ENCODE results near the gene FILIP1L.

FILIP1L gene

GRCh38 chr3:100045696-100046095 is 68.6 kb downstream of the FILIP1L start:
- Mint-ChIP-seq H3K4me1 (peaks cover 21% of the 10 kb centered on the region), H3K27ac (peak overlapping the region; percentile 95)

GRCh38 chr3:100044369-100044768 is 69.9 kb downstream of the FILIP1L start:
- peaks cover 21% of the 10 kb centered on the region for H3K4me1 Mint-ChIP-seq
- H3K27me3 Mint-ChIP-seq (ENCODE audit: low read depth, poor library complexity) = no peaks in the 10 kb centered on the region
- TF ChIP-seq CTCF (IDR thresholded peaks at IDR 0.05) = no peak
- no peak overlapping the region for H3K4me3 Mint-ChIP-seq
- no peaks in the 10 kb centered on the region for H3K36me3 Mint-ChIP-seq (ENCODE audit: low read depth)
- no peak overlapping the region for H3K27ac Mint-ChIP-seq
- no peak for DNase-seq
- H3K9me3 Mint-ChIP-seq = no peaks in the 10 kb centered on the region

More at GRCh38 chr3:100045696-100046095, 68.6 kb downstream of the FILIP1L start:
- Mint-ChIP-seq H3K27me3 (ENCODE audit: low read depth, poor library complexity) (no peaks in the 10 kb centered on the region), H3K36me3 (ENCODE audit: low read depth) (no peaks in the 10 kb centered on the region), H3K9me3 (no peaks in the 10 kb centered on the region), H3K4me3 (no peak overlapping the region)
- no peak for TF ChIP-seq CTCF (IDR thresholded peaks at IDR 0.05)
- peak; percentile 3 for DNase-seq

- H3K27ac Mint-ChIP-seq = no peak overlapping the region
Observed at GRCh38 chr3:100043271-100043670, 71.0 kb downstream of the FILIP1L start.

GRCh38 chr3:100042166-100042981 is 71.9 kb downstream of the FILIP1L start:
- Mint-ChIP-seq H3K27ac (no peak overlapping the region), H3K4me3 (no peak overlapping the region), H3K27me3 (ENCODE audit: low read depth, poor library complexity) (no peaks in the 10 kb centered on the region), H3K36me3 (ENCODE audit: low read depth) (no peaks in the 10 kb centered on the region), H3K4me1 (peaks cover 15% of the 10 kb centered on the region), H3K9me3 (no peaks in the 10 kb centered on the region)
- no peak for DNase-seq
- no peak for TF ChIP-seq CTCF (IDR thresholded peaks at IDR 0.05)

More at GRCh38 chr3:100043271-100043670, 71.0 kb downstream of the FILIP1L start:
- Mint-ChIP-seq H3K4me3 (no peak overlapping the region), H3K36me3 (ENCODE audit: low read depth) (no peaks in the 10 kb centered on the region), H3K4me1 (peaks cover 21% of the 10 kb centered on the region), H3K9me3 (no peaks in the 10 kb centered on the region), H3K27me3 (ENCODE audit: low read depth, poor library complexity) (no peaks in the 10 kb centered on the region)
- TF ChIP-seq CTCF (IDR thresholded peaks at IDR 0.05) = no peak
- DNase-seq = no peak

GRCh38 chr3:100041328-100041749 is 73.0 kb downstream of the FILIP1L start:
- DNase-seq = no peak
- Mint-ChIP-seq H3K27me3 (ENCODE audit: low read depth, poor library complexity) (no peaks in the 10 kb centered on the region), H3K4me1 (peaks cover 9% of the 10 kb centered on the region), H3K36me3 (ENCODE audit: low read depth) (no peaks in the 10 kb centered on the region), H3K27ac (no peak overlapping the region), H3K9me3 (no peaks in the 10 kb centered on the region), H3K4me3 (no peak overlapping the region)
- TF ChIP-seq CTCF (IDR thresholded peaks at IDR 0.05) = no peak

Data from nephron progenitor cell (in vitro differentiated cells).